Stomach (tissue), 4 donors: ENCODE results near the gene SPINT3.

Source experiments
- EP300 ChIP-seq: sonication (generic); formaldehyde crosslinking; IDR thresholded peaks from one replicate; pipeline ENCODE4 v1.6.1; 2017; ENCODE audit warnings: antibody characterized with exemption
- POLR2A ChIP-seq, 4 donors: fragments of 450-650 bp; IDR thresholded peaks; one replicate each; pipeline ENCODE4 v1.6.1; 2016; ENCODE audit warnings: antibody characterized with exemption in 4 of 4, control low read depth in 2 of 4, mild to moderate bottlenecking in 1 of 4, moderate library complexity in 1 of 4
- POLR2AphosphoS5 ChIP-seq, 3 donors: sonication (generic); formaldehyde crosslinking; IDR thresholded peaks; one replicate each; pipeline ENCODE4 v1.6.1; 2016; ENCODE audit warnings: antibody characterized with exemption in 3 of 3
- TF ChIP-seq, protein P1 (sequence below), 7 experiments: fragments of 450-650 bp in 4 of 7; fragments of 200-600 bp in 3 of 7; sonication (generic) in 3 of 7; IDR thresholded peaks; one replicate each; pipeline ENCODE4 v1.5.1; 2016 to 2019; ENCODE audit warnings: antibody characterized with exemption in 7 of 7, control low read depth in 2 of 7, mild to moderate bottlenecking in 1 of 7

DNA sequence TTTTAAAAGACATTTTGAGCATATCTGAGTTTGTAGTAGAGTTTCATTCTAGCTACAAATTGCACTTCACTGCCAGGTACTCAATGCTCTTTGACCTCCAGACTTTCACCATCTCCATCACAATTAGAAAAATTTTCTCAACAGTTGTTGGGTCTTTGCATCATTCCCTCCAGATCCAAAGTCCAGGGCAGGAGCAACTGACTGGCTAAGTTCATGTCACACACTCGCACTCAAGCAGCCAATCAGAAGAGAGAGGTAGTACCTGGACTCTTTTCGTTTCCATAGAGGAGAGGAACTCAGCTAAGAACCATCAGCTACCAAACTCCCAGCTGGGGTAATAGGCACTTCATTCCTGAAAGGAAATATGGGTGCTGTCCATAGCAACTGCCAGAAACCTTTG, 9.0 kb downstream of the SPINT3 start:
- TF ChIP-seq POLR2A (IDR thresholded peaks at IDR 0.05) (no peak), POLR2AphosphoS5 (IDR thresholded peaks at IDR 0.05) (no peak), EP300 (no peak)
- TF ChIP-seq, protein P1, sequence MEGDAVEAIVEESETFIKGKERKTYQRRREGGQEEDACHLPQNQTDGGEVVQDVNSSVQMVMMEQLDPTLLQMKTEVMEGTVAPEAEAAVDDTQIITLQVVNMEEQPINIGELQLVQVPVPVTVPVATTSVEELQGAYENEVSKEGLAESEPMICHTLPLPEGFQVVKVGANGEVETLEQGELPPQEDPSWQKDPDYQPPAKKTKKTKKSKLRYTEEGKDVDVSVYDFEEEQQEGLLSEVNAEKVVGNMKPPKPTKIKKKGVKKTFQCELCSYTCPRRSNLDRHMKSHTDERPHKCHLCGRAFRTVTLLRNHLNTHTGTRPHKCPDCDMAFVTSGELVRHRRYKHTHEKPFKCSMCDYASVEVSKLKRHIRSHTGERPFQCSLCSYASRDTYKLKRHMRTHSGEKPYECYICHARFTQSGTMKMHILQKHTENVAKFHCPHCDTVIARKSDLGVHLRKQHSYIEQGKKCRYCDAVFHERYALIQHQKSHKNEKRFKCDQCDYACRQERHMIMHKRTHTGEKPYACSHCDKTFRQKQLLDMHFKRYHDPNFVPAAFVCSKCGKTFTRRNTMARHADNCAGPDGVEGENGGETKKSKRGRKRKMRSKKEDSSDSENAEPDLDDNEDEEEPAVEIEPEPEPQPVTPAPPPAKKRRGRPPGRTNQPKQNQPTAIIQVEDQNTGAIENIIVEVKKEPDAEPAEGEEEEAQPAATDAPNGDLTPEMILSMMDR (IDR thresholded peaks at IDR 0.05), result no peak
